Osteoblast (primary cell): ENCODE data around the gene UBD. TPM values are rescaled to one million over a fixed set of nuclear protein-coding genes. Genes with fewer than 3 reads are reported as not detected.

Experiments
- DNase-seq: peaks from one replicate; pipeline ENCODE4 v3.0.0; 2011; ENCODE audit warnings: low spot score, mixed read lengths; ENCODE audit not compliant: insufficient read length; ENCODE audit errors: missing footprints
- H2AFZ ChIP-seq: 2 replicates; pipeline ENCODE4 v1.6.0; 2011; ENCODE audit warnings: mild to moderate bottlenecking, low read length
- H3K27ac ChIP-seq: 2 replicates; pipeline ENCODE4 v1.5.1; 2011; ENCODE audit warnings: mild to moderate bottlenecking, low read depth, low read length, moderate library complexity
- H3K27me3 ChIP-seq: 2 replicates; pipeline ENCODE4 v1.6.0; 2012; ENCODE audit warnings: mild to moderate bottlenecking, control low read depth, inconsistent platforms, low read length, moderate library complexity; ENCODE audit not compliant: insufficient read depth
- H3K36me3 ChIP-seq: 2 replicates; pipeline ENCODE4 v1.5.1; 2011; ENCODE audit warnings: mild to moderate bottlenecking, low read length, control low read depth, moderate library complexity; ENCODE audit not compliant: insufficient read depth
- H3K4me1 ChIP-seq: 2 replicates; pipeline ENCODE4 v1.5.1; 2011; ENCODE audit warnings: mild to moderate bottlenecking, low read length, control low read depth, moderate library complexity; ENCODE audit not compliant: insufficient read depth
- H3K4me2 ChIP-seq: 2 replicates; pipeline ENCODE4 v1.6.0; 2011; ENCODE audit warnings: mild to moderate bottlenecking, low read length; ENCODE audit not compliant: insufficient read depth
- H3K4me3 ChIP-seq: fragments of 200-600 bp; sonication (generic); 3 replicates; pipeline ENCODE4 v1.5.1; 2012; ENCODE audit warnings: mild to moderate bottlenecking, low read length, inconsistent platforms; ENCODE audit not compliant: insufficient read depth
- H3K79me2 ChIP-seq: 2 replicates; pipeline ENCODE4 v1.6.0; 2012; ENCODE audit warnings: mild to moderate bottlenecking, low read length, control low read depth, inconsistent platforms; ENCODE audit not compliant: insufficient read depth
- H3K9me3 ChIP-seq: 2 replicates; pipeline ENCODE4 v1.5.1; 2011; ENCODE audit warnings: low read depth, low read length, control low read depth
- H4K20me1 ChIP-seq: 2 replicates; pipeline ENCODE4 v1.6.0; 2012; ENCODE audit warnings: mild to moderate bottlenecking, low read length, control low read depth; ENCODE audit not compliant: insufficient read depth
- CTCF ChIP-seq: IDR thresholded peaks from 2 replicates; pipeline ENCODE4 v1.5.1; 2011; ENCODE audit warnings: mild to moderate bottlenecking, low read depth, low read length, moderate library complexity; ENCODE audit errors: extremely low read depth
- total RNA-seq: library from RNA; depleted of rRNA; stranded (reverse); fragments of >200 nt; gene quantifications from 2 replicates; pipeline ENCODE4 v1.2.3, GENCODE V29; 2012

Gene UBD
- total RNA-seq, 1 donor: not detected

GRCh38 chr6:29593199-29593855, 33.8 kb upstream of the UBD start:
- no peak overlapping the region for H2AFZ ChIP-seq
- H3K27me3 ChIP-seq: peaks cover 5% of the 10 kb centered on the region
- H3K27ac ChIP-seq: no peak overlapping the region
- no peaks in the 10 kb centered on the region for H3K4me1 ChIP-seq
- TF ChIP-seq CTCF: no peak
- H3K4me3 ChIP-seq: no peak overlapping the region
- DNase-seq: no peak
- H3K4me2 ChIP-seq: no peak overlapping the region
- H3K9me3 ChIP-seq: no peaks in the 10 kb centered on the region
- no peaks in the 10 kb centered on the region for H4K20me1 ChIP-seq
- H3K36me3 ChIP-seq: no peaks in the 10 kb centered on the region
- no peaks in the 10 kb centered on the region for H3K79me2 ChIP-seq

GRCh38 chr6:29591677-29592076, 32.1 kb upstream of the UBD start:
- no peak overlapping the region for H3K4me3 ChIP-seq
- no peaks in the 10 kb centered on the region for H3K79me2 ChIP-seq

GRCh38 chr6:29590218-29590808, 30.8 kb upstream of the UBD start:
- Histone ChIP-seq H3K79me2 (no peaks in the 10 kb centered on the region), H3K36me3 (no peaks in the 10 kb centered on the region), H3K4me2 (no peak overlapping the region), H3K9me3 (no peaks in the 10 kb centered on the region), H2AFZ (no peak overlapping the region), H3K27me3 (peaks cover 5% of the 10 kb centered on the region), H3K4me1 (no peaks in the 10 kb centered on the region), H3K4me3 (no peak overlapping the region), H3K27ac (no peak overlapping the region), H4K20me1 (no peaks in the 10 kb centered on the region)
- no peak for DNase-seq
- TF ChIP-seq CTCF: no peak

More at GRCh38 chr6:29591677-29592076, 32.1 kb upstream of the UBD start:
- no peak for TF ChIP-seq CTCF
- no peak overlapping the region for H3K27ac ChIP-seq
- H2AFZ ChIP-seq: no peak overlapping the region
- no peak for DNase-seq
- H4K20me1 ChIP-seq: no peaks in the 10 kb centered on the region
- peaks cover 5% of the 10 kb centered on the region for H3K27me3 ChIP-seq
- no peaks in the 10 kb centered on the region for H3K9me3 ChIP-seq
- no peak overlapping the region for H3K4me2 ChIP-seq
- no peaks in the 10 kb centered on the region for H3K36me3 ChIP-seq
- H3K4me1 ChIP-seq: no peaks in the 10 kb centered on the region

- no peaks in the 10 kb centered on the region for H3K36me3 ChIP-seq
- H3K4me3 ChIP-seq: no peak overlapping the region
- H3K79me2 ChIP-seq: no peaks in the 10 kb centered on the region
- no peaks in the 10 kb centered on the region for H3K9me3 ChIP-seq
- no peak overlapping the region for H3K27ac ChIP-seq
- no peaks in the 10 kb centered on the region for H3K4me1 ChIP-seq
- H2AFZ ChIP-seq: no peak overlapping the region
- no peak overlapping the region for H3K4me2 ChIP-seq
- peak; percentile 83 for TF ChIP-seq CTCF
- DNase-seq: no peak
- H4K20me1 ChIP-seq: no peaks in the 10 kb centered on the region
- H3K27me3 ChIP-seq: peaks cover 5% of the 10 kb centered on the region
These were observed 30.0 kb upstream of the UBD start for GRCh38 chr6:29589423-29590048.
